BE2C (cell line): ENCODE results near the gene TMEM59. TPM values are rescaled to one million over a fixed set of nuclear protein-coding genes. Genes with fewer than 3 reads are reported as not detected.

Experiments
- DNase-seq: peaks from one replicate; pipeline ENCODE4 v3.0.0-alpha.2; 2020
- H3K27me3 ChIP-seq: fragments of 250-450 bp; sonication (Bioruptor Pico); 2 replicates; pipeline ENCODE4 v1.5.1; 2020; ENCODE audit warnings: mild to moderate bottlenecking
- H3K36me3 ChIP-seq: fragments of 250-450 bp; sonication (Bioruptor Pico); 2 replicates; pipeline ENCODE4 v1.5.1; 2020; ENCODE audit warnings: mild to moderate bottlenecking
- H3K4me1 ChIP-seq: fragments of 250-450 bp; sonication (Bioruptor Pico); 2 replicates; pipeline ENCODE4 v1.5.1; 2020
- H3K4me3 ChIP-seq: 2 replicates; pipeline ENCODE4 v1.5.1; 2011; ENCODE audit warnings: low read depth, low read length
- H3K9me3 ChIP-seq: fragments of 250-450 bp; sonication (Bioruptor Pico); 2 replicates; pipeline ENCODE4 v1.5.1; 2020
- polyA plus RNA-seq: library from polyadenylated mRNA; unstranded; fragments of >200 nt; gene quantifications from one replicate; pipeline ENCODE4 v1.2.1, GENCODE V29; 2012; ENCODE audit warnings: low read depth, missing spikeins; ENCODE audit not compliant: insufficient read length, insufficient read depth
- TF ChIP-seq, protein P1 (sequence below): IDR thresholded peaks from 2 replicates; pipeline ENCODE4 v1.5.1; 2012; ENCODE audit warnings: mild to moderate bottlenecking, low read depth, low read length

Gene TMEM59, protein sequence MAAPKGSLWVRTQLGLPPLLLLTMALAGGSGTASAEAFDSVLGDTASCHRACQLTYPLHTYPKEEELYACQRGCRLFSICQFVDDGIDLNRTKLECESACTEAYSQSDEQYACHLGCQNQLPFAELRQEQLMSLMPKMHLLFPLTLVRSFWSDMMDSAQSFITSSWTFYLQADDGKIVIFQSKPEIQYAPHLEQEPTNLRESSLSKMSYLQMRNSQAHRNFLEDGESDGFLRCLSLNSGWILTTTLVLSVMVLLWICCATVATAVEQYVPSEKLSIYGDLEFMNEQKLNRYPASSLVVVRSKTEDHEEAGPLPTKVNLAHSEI
- 85.0 TPM for polyA plus RNA-seq

DNA sequence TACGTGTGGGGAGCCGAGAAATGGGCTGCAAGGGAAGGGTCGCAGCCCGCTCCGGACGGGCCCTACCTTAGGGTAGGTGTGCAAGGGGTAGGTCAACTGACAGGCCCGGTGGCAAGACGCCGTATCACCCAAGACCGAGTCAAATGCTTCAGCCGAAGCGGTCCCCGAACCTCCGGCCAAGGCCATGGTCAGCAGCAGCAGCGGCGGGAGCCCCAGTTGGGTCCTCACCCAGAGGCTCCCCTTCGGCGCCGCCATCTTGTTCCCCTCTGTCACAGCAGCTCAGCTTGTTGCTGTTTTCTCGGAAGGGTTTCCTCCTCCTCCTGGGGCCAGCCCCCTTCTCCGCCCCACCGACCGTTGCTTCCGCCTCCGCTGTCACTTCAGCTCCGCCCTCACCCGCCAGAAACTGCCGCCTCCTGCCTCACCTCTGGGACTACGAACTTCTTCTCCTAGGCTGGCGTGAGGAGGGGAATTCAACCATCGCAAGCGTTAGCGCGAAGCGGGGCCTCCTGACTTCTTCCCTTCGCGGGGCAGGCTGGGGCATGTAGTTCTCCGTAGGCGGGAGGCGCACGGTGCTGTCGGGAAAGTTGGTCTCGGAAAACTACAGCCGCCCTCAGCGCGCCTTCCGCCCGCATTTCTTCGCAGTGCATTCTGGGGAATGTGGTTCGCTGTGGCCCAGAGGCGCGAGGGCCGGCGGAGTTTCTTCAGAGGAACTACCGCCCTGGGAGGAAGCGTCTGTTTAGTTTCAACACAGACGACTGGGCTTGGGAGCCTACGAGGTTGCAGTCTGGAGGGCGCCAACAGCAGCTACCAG, at the start of gene TMEM59, which contains the start of gene TCEANC2:
TMEM59 (minus strand) TSS at position 271 of the 811 bp plus-strand sequence; CDS start at position 255, 16 bp downstream.
TCEANC2 (plus strand) TSS at position 675 of the 811 bp plus-strand sequence. CDS start 815 bp downstream, outside the sequence.
- peak; percentile 92 for DNase-seq
- Histone ChIP-seq H3K36me3 (no peaks in the 10 kb centered on the region), H3K27me3 (no peaks in the 10 kb centered on the region), H3K9me3 (no peaks in the 10 kb centered on the region), H3K4me3 (peak within 1 kb of the TSS; percentile 92), H3K4me1 (no peaks in the 10 kb centered on the region; the same call in 1 of the 2 replicates)
- TF ChIP-seq, protein P1, sequence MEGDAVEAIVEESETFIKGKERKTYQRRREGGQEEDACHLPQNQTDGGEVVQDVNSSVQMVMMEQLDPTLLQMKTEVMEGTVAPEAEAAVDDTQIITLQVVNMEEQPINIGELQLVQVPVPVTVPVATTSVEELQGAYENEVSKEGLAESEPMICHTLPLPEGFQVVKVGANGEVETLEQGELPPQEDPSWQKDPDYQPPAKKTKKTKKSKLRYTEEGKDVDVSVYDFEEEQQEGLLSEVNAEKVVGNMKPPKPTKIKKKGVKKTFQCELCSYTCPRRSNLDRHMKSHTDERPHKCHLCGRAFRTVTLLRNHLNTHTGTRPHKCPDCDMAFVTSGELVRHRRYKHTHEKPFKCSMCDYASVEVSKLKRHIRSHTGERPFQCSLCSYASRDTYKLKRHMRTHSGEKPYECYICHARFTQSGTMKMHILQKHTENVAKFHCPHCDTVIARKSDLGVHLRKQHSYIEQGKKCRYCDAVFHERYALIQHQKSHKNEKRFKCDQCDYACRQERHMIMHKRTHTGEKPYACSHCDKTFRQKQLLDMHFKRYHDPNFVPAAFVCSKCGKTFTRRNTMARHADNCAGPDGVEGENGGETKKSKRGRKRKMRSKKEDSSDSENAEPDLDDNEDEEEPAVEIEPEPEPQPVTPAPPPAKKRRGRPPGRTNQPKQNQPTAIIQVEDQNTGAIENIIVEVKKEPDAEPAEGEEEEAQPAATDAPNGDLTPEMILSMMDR: no peak

DNA sequence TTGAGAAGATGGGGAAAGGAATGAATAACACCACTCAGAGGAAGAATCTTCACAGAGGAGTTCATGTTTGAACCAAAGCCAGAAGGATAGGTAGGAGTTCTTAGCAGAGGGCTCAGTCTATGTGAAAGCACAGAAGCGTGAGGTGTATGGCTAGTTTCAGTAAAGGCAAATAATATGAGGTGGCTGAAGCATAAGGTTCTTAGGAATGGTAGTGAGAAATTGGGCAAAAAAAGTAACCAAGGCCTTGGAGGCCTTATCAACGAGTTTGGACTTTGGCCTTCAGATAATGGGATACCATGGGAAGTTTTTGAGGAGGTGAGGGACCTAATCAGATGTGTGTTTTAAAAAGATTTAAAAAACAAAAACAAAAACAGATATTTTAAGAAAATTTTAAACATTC, 47.5 kb upstream of the TMEM59 start:
- DNase-seq: no peak
- no peaks in the 10 kb centered on the region for H3K4me1 ChIP-seq
- no peaks in the 10 kb centered on the region for H3K9me3 ChIP-seq
- no peaks in the 10 kb centered on the region for H3K27me3 ChIP-seq
- H3K4me3 ChIP-seq: no peak overlapping the region
- no peaks in the 10 kb centered on the region for H3K36me3 ChIP-seq
- TF ChIP-seq, protein P1: no peak

DNA sequence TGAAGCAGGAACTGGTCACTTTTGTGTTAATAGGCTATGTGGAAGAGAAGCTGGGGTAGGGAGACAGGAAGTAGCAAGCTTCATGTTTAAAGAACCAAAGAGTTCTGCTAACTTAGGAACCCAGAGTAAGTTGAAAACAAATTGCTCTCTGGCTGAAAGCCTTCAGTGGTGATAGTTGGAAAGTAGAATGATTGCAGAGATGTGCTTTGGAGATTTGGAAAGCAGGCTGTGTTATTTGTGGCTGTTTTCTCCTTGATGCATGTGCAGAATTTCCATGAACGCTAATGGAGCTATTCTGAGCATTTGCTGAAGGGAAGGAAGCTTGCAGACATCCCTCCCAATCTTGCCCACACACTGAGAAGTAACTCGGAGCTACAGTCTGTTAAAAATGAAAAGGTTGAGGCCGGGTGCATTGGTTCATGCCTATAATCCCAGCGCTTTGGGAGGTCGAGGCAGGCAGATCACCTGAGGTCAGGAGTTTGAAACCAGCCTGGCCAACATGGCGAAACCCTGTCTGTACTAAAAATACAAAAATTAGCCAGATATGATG, 46.1 kb upstream of the TMEM59 start:
- H3K36me3 ChIP-seq: no peaks in the 10 kb centered on the region
- no peaks in the 10 kb centered on the region for H3K27me3 ChIP-seq
- no peaks in the 10 kb centered on the region for H3K9me3 ChIP-seq
- no peak for DNase-seq
- TF ChIP-seq, protein P1: no peak
- no peak overlapping the region for H3K4me3 ChIP-seq
- H3K4me1 ChIP-seq: no peaks in the 10 kb centered on the region

DNA sequence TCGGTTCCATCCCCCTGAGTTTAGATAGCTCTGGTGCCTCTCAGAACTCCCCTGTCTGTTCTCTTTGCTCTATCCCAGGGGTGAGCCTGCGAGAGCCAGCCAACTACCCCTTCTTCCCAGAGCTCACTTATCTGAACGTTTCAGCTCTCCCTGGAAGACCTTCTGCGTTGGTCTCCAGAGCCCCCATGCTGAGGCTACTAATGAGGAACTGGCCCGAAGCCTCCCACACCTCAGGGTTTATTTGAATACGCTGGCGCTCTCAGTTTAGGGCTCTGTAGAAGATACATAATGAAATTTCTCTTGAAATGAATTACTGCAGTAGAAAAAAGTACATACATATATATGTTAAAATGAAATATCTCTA, 43.9 kb upstream of the TMEM59 start:
- no peaks in the 10 kb centered on the region for H3K9me3 ChIP-seq
- no peak for DNase-seq
- no peaks in the 10 kb centered on the region for H3K27me3 ChIP-seq
- no peak overlapping the region for H3K4me3 ChIP-seq
- H3K36me3 ChIP-seq: no peaks in the 10 kb centered on the region
- TF ChIP-seq, protein P1: no peak
- no peaks in the 10 kb centered on the region for H3K4me1 ChIP-seq

DNA sequence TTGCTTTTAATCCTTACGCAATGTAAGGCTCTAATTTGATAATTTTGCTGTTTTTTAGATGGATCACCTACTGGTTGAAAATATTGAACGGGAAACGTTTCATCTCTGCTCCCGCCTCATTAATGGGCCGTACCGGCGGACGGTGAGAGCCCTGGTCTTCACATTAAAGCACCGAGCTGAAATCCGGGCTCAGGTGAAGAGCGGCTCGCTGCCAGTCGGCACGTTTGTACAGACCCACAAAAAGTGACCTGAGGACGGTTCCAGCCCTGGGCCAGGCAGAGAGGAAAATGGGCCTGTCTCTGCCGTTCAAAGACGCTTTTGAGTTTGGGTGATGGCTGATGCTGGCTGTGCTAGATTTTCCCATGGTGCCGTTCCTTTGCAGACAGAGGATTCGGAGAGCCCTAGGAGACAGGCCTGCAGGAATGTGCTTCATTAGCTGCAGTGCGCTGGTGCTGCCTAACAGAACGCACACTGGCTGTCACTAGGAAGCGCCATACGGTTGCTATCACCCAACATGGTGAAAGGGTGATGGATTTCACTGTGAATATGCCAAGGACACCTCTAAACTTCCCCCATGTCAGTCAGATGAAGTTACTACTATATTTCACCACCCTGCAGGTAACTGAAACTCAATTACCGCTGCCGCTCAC, 43.3 kb upstream of the TMEM59 start:
- H3K36me3 ChIP-seq: no peaks in the 10 kb centered on the region
- H3K4me3 ChIP-seq: no peak overlapping the region
- no peak for DNase-seq
- H3K9me3 ChIP-seq: no peaks in the 10 kb centered on the region
- TF ChIP-seq, protein P1: no peak
- H3K4me1 ChIP-seq: no peaks in the 10 kb centered on the region
- no peaks in the 10 kb centered on the region for H3K27me3 ChIP-seq
